Endothelial cell of umbilical vein (primary cell): Measurements from ENCODE around the gene SCIMP. TPM values are rescaled to one million over a fixed set of nuclear protein-coding genes. Genes with fewer than 3 reads are reported as not detected.
"Not testable (repeated sequence)": the region's sequence is repeated elsewhere in the genome, so short reads cannot be mapped to it uniquely, and the experiment has no call there.

Source experiments
- BruUV-seq: library from RNA; stranded (reverse); fragments of 400-500 nt; replicated peaks from 2 replicates; lab custom pipeline; 2021; lab: Mats Ljungman, UMichigan
- CTCF ChIA-PET: fragments of 300-600, 350-600 bp; sonication (Branson Sonifier 250); formaldehyde crosslinking; loops from one replicate; lab custom pipeline; 2021; ENCODE audit warnings: antibody characterized with exemption, inconsistent platforms; lab: Charles Lee
- POLR2A ChIA-PET: fragments of 300-600, 350-600 bp; sonication (Branson Sonifier 250); formaldehyde crosslinking; loops from one replicate; lab custom pipeline; 2021; ENCODE audit warnings: antibody characterized with exemption, inconsistent platforms; lab: Charles Lee
- DNase-seq: peaks from one replicate; pipeline ENCODE4 v3.0.0-alpha.2; 2011; ENCODE audit warnings: low read depth, low spot score
- FAIRE-seq: peaks from 2 replicates; lab custom pipeline; 2011; peaks lifted over from hg19 to GRCh38; lab: Jason Lieb, UNC
- H2AFZ ChIP-seq: 2 replicates; pipeline ENCODE4 v1.6.0; 2012; ENCODE audit warnings: low read depth, low read length, control low read depth, inconsistent platforms
- H3K27ac ChIP-seq: 2 replicates; pipeline ENCODE4 v1.5.1; 2011; ENCODE audit warnings: low read depth, mild to moderate bottlenecking, control low read depth, low read length, moderate library complexity; ENCODE audit not compliant: insufficient read depth
- H3K27me3 ChIP-seq, 2 experiments: 2 replicates each; pipeline versions ENCODE4 v1.6.0 to v1.6.1; 2011; ENCODE audit warnings: low read length in 2 of 2, mixed read lengths in 1 of 2; ENCODE audit not compliant: control insufficient read depth in 2 of 2, insufficient read depth in 2 of 2
- H3K36me3 ChIP-seq, 2 experiments: 2 replicates in 1 of 2; 3 replicates in 1 of 2; pipeline ENCODE4 v1.5.1; 2011; ENCODE audit warnings: low read length in 2 of 2, mild to moderate bottlenecking in 1 of 2, moderate library complexity in 1 of 2; ENCODE audit not compliant: control insufficient read depth in 2 of 2, insufficient read depth in 2 of 2; ENCODE audit errors: extremely low read depth in 1 of 2
- H3K4me1 ChIP-seq: 3 replicates; pipeline ENCODE4 v1.5.1; 2011; ENCODE audit warnings: mild to moderate bottlenecking, low read length; ENCODE audit not compliant: control insufficient read depth, insufficient read depth; ENCODE audit errors: extremely low read depth
- H3K4me2 ChIP-seq: 2 replicates; pipeline ENCODE4 v1.6.1; 2011; ENCODE audit warnings: low read length, control low read depth, mixed read lengths; ENCODE audit not compliant: insufficient read depth
- H3K4me3 ChIP-seq, 3 experiments: fragments of 200-600 bp in 1 of 3; sonication (generic), shearing (Covaris generic) in 1 of 3; replicated peaks in 1 of 3; 2 replicates each; pipeline ENCODE4 v1.5.1; 2011 to 2016; ENCODE audit warnings: control low read depth in 3 of 3, low read length in 3 of 3, mild to moderate bottlenecking in 2 of 3, inconsistent platforms in 1 of 3, low read depth in 1 of 3, moderate library complexity in 1 of 3; ENCODE audit not compliant: insufficient read depth in 1 of 3
- H3K79me2 ChIP-seq: 2 replicates; pipeline ENCODE4 v1.6.0; 2012; ENCODE audit warnings: low read length, inconsistent platforms; ENCODE audit not compliant: control insufficient read depth, insufficient read depth
- H3K9ac ChIP-seq: replicated peaks from 2 replicates; pipeline ENCODE3; 2011; ENCODE audit warnings: low read length, control low read depth; ENCODE audit not compliant: insufficient read depth; ENCODE audit errors: extremely low read depth
- H3K9me1 ChIP-seq: replicated peaks from 3 replicates; pipeline ENCODE4 v1.6.0; 2011; ENCODE audit warnings: mild to moderate bottlenecking, low read length; ENCODE audit not compliant: control insufficient read depth, insufficient read depth; ENCODE audit errors: extremely low read depth
- H3K9me3 ChIP-seq: replicated peaks from 2 replicates; pipeline ENCODE4 v1.5.1; 2012; ENCODE audit warnings: low read length, inconsistent platforms; ENCODE audit not compliant: control insufficient read depth, insufficient read depth
- H4K20me1 ChIP-seq: replicated peaks from 2 replicates; pipeline ENCODE3; 2011; ENCODE audit warnings: mild to moderate bottlenecking, low read length; ENCODE audit not compliant: control insufficient read depth, insufficient read depth; ENCODE audit errors: extremely low read depth
- CTCF ChIP-seq, 2 donors: IDR thresholded peaks; 1 replicate in 1 of 2; 2 replicates in 1 of 2; pipeline ENCODE4 v1.5.1; 2011; ENCODE audit warnings: low read length in 2 of 2, mild to moderate bottlenecking in 2 of 2, moderate library complexity in 2 of 2, control low read depth in 1 of 2, inconsistent platforms in 1 of 2, low read depth in 1 of 2; ENCODE audit not compliant: insufficient read depth in 1 of 2; ENCODE audit errors: extremely low read depth in 1 of 2
- FOS ChIP-seq: IDR thresholded peaks from 2 replicates; pipeline ENCODE4 v1.6.1; 2011; ENCODE audit warnings: mild to moderate bottlenecking, low read length, moderate library complexity, borderline replicate concordance; ENCODE audit not compliant: insufficient read depth
- MAX ChIP-seq: IDR thresholded peaks from 2 replicates; pipeline ENCODE4 v1.6.1; 2011; ENCODE audit not compliant: insufficient read depth, insufficient read length
- MYC ChIP-seq: IDR thresholded peaks from one replicate; pipeline ENCODE4 v1.6.1; 2011; ENCODE audit warnings: mild to moderate bottlenecking, low read depth, low read length
- POLR2AphosphoS5 ChIP-seq: IDR thresholded peaks from 2 replicates; pipeline ENCODE4 v1.6.1; 2012; ENCODE audit warnings: low read depth, mild to moderate bottlenecking, control low read depth, low read length, moderate library complexity; ENCODE audit not compliant: insufficient read depth
- dilution Hi-C: fragments of 300-500 bp; cut with MboI; formaldehyde crosslinking; loops from one replicate; pipeline ENCODE4 v1.15.0; 2019; ENCODE audit warnings: low sequenced_read_pairs; ENCODE audit not compliant: extremely low pct_ligation_motif_present
- intact Hi-C: fragments of 100-400 bp; cut with micrococcal nuclease; formaldehyde crosslinking; loops from one replicate; pipeline ENCODE4 v1.10.0; 2022
- polyA plus RNA-seq, 4 experiments: library from polyadenylated mRNA; depleted of rRNA in 3 of 4; stranded (reverse) in 3 of 4; unstranded in 1 of 4; fragments of >200 nt; gene quantifications; 2 replicates each; pipeline versions ENCODE4 v1.2.1 to v1.2.3, GENCODE V29; 2011 to 2012; ENCODE audit warnings: missing spikeins in 1 of 4
- total RNA-seq: library from RNA; stranded (reverse); gene quantifications from 2 replicates; pipeline ENCODE4 v1.2.3, GENCODE V29; 2021

Gene SCIMP
- total and polyA plus RNA-seq, 2 donors (not counting 3 experiments of a cell fraction or from before 2014, with no cell fraction given) = not detected

GRCh38 chr17:5237541-5238016, 2.9 kb upstream of the SCIMP start:
- no peak overlapping the region for H3K4me3 ChIP-seq
- H3K27ac ChIP-seq = no peak overlapping the region
- no peaks in the 10 kb centered on the region for H4K20me1 ChIP-seq
- no peak overlapping the region for H2AFZ ChIP-seq
- DNase-seq = peak; percentile 64
- no peaks in the 10 kb centered on the region for H3K4me1 ChIP-seq
- intact Hi-C loops = loop anchor here (1.0 kb wide), 1 partner anchor 40 kb away; no protein-coding TSS in a partner anchor
- dilution Hi-C loops = no loop called here
- POLR2A ChIA-PET = no interaction called here
- TF ChIP-seq FOS (no peak), MAX (no peak), CTCF (IDR thresholded peaks at IDR 0.05; ENCODE audit: extremely low read depth in 1 of 2, insufficient read depth in 1 of 2, low read depth in 1 of 2, low read length in 2 of 2) (peak; percentile 76 to 77)
- FAIRE-seq = peak; percentile 91
- H3K27me3 ChIP-seq = no peaks in the 10 kb centered on the region
- no TSS peak for BruUV-seq
- no peak overlapping the region for H3K9ac ChIP-seq
- CTCF ChIA-PET = interaction anchor here (0.7 to 2.7 kb wide), 12 partner anchors 9 to 201 kb away, joined by 3 to 30 read pairs (median 4); partner anchors contain the start of genes C1QBP and ZNF594
- H3K9me3 ChIP-seq = no peaks in the 10 kb centered on the region
- H3K4me2 ChIP-seq = no peak overlapping the region
- H3K36me3 ChIP-seq = no peaks in the 10 kb centered on the region
- H3K79me2 ChIP-seq = no peaks in the 10 kb centered on the region
- no peaks in the 10 kb centered on the region for H3K9me1 ChIP-seq

- no peak overlapping the region for H3K4me2 ChIP-seq
- no peak for DNase-seq
- ChIA-PET POLR2A (no interaction called here), CTCF (interaction anchor here (0.9 to 2.7 kb wide), 10 partner anchors 9 to 70 kb away, joined by 3 to 30 read pairs (median 4); partner anchors contain the start of gene ZNF594)
- no peak for FAIRE-seq
- no peaks in the 10 kb centered on the region for H3K36me3 ChIP-seq
- intact Hi-C loops = loop anchor here (1.0 kb wide), 1 partner anchor 40 kb away; no protein-coding TSS in a partner anchor
- no peak overlapping the region for H3K9ac ChIP-seq
- H3K4me1 ChIP-seq = no peaks in the 10 kb centered on the region
- no peaks in the 10 kb centered on the region for H3K9me1 ChIP-seq
- no peaks in the 10 kb centered on the region for H4K20me1 ChIP-seq
- no peaks in the 10 kb centered on the region for H3K9me3 ChIP-seq
- BruUV-seq = no TSS peak
- H3K27ac ChIP-seq = no peak overlapping the region
- no peaks in the 10 kb centered on the region for H3K79me2 ChIP-seq
- TF ChIP-seq MAX = no peak
- no peak for TF ChIP-seq POLR2AphosphoS5
- TF ChIP-seq MYC = no peak
- no peak overlapping the region for H2AFZ ChIP-seq
- no peaks in the 10 kb centered on the region for H3K27me3 ChIP-seq
- dilution Hi-C loops = no loop called here
- no peak overlapping the region for H3K4me3 ChIP-seq
Measured at GRCh38 chr17:5236938-5237540, 2.4 kb upstream of the SCIMP start.

DNA sequence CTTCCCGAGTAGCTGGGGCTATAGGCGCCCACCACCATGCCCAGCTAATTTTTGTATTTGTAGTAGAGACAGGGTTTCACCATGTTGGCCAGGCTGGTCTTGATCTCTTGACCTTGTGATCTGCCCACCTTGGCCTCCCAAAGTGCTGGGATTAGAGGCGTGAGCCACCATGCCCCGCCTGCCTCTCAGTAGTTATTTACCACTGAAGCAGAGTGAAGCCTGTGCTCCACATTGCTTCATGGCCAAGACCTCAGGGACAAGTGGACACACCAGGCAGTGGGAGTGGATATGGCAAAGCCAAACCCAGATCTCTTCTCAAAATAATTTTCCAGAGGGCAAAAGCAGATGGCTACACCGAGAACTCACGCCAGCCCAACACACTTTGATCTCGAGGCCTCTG, 1.2 kb downstream of the SCIMP start:
- H3K79me2 ChIP-seq, H3K4me3 ChIP-seq, H3K9me3 ChIP-seq, H3K9ac ChIP-seq, POLR2A ChIA-PET, DNase-seq, H3K27me3 ChIP-seq, BruUV-seq, H3K4me2 ChIP-seq, H3K27ac ChIP-seq, CTCF ChIA-PET, H3K4me1 ChIP-seq, intact Hi-C loops, H2AFZ ChIP-seq, H3K9me1 ChIP-seq, H3K36me3 ChIP-seq, FAIRE-seq, dilution Hi-C loops, H4K20me1 ChIP-seq: not testable (repeated sequence)
